CD4-positive, alpha-beta T cell (primary cell): ENCODE measurements around the gene NDUFA7. TPM values are rescaled to one million over a fixed set of nuclear protein-coding genes. Genes with fewer than 3 reads are reported as not detected.
"Not testable (repeated sequence)": the region's sequence is repeated elsewhere in the genome, so short reads cannot be mapped to it uniquely, and the experiment has no call there.

Experiments used
- ATAC-seq: fragments of 200-7000 bp; cut with Tn5 transposase; one replicate; pipeline ENCODE4 v1.10.0; 2022; ENCODE audit warnings: mild to moderate bottlenecking; ENCODE audit not compliant: poor library complexity
- CTCF ChIA-PET: fragments of 350-600 bp; sonication (Branson Sonifier 250); formaldehyde crosslinking; loops from one replicate; lab custom pipeline; 2021; ENCODE audit warnings: antibody characterized with exemption, inconsistent platforms; lab: Charles Lee
- POLR2A ChIA-PET: fragments of 350-600 bp; sonication (Branson Sonifier 250); formaldehyde crosslinking; loops from one replicate; lab custom pipeline; 2021; ENCODE audit warnings: antibody characterized with exemption, inconsistent platforms; lab: Charles Lee
- DNase-seq, 14 experiments: peaks; one replicate each; pipeline ENCODE4 v3.0.0-alpha.2; 2013 to 2020; ENCODE audit warnings: mixed read lengths in 2 of 14
- H3K27ac ChIP-seq, 2 donors: one replicate each; pipeline versions ENCODE4 v1.5.1 to v1.7.0; 2013; ENCODE audit warnings: low read length in 2 of 2, low read depth in 1 of 2, mild to moderate bottlenecking in 1 of 2
- H3K27me3 ChIP-seq, 2 experiments: 1 replicate in 1 of 2; 2 replicates in 1 of 2; pipeline versions ENCODE4 v1.6.1 to v1.7.0; 2013; ENCODE audit warnings: low read length in 2 of 2, control low read depth in 1 of 2, mild to moderate bottlenecking in 1 of 2, moderate library complexity in 1 of 2; ENCODE audit not compliant: insufficient read depth in 2 of 2, control insufficient read depth in 1 of 2
- H3K36me3 ChIP-seq: one replicate; pipeline ENCODE4 v1.6.1; 2013; ENCODE audit warnings: low read length, control low read depth; ENCODE audit not compliant: insufficient read depth
- H3K4me1 ChIP-seq: one replicate; pipeline ENCODE4 v1.6.1; 2013; ENCODE audit warnings: low read length, control low read depth; ENCODE audit not compliant: insufficient read depth
- H3K4me3 ChIP-seq: one replicate; pipeline ENCODE4 v1.5.1; 2013; ENCODE audit warnings: mild to moderate bottlenecking, low read length, moderate library complexity
- H3K9me3 ChIP-seq, 2 experiments: 1 replicate in 1 of 2; 2 replicates in 1 of 2; pipeline versions ENCODE4 v1.6.1 to v1.7.0; 2013; ENCODE audit warnings: low read length in 2 of 2, mild to moderate bottlenecking in 2 of 2, control low read depth in 1 of 2, moderate library complexity in 1 of 2; ENCODE audit not compliant: control insufficient read depth in 1 of 2, insufficient read depth in 1 of 2
- H3K27ac Mint-ChIP-seq: one replicate; pipeline ENCODE4 v1.8.0; 2020; ENCODE audit warnings: mixed read lengths
- H3K27me3 Mint-ChIP-seq: one replicate; pipeline ENCODE4 v1.8.0; 2021; ENCODE audit warnings: mixed read lengths
- H3K36me3 Mint-ChIP-seq: one replicate; pipeline ENCODE4 v1.8.0; 2021; ENCODE audit warnings: low read depth, mixed read lengths
- H3K4me1 Mint-ChIP-seq: one replicate; pipeline ENCODE4 v1.8.0; 2021; ENCODE audit warnings: low read depth, mixed read lengths
- H3K4me3 Mint-ChIP-seq: one replicate; pipeline ENCODE4 v1.8.0; 2020; ENCODE audit warnings: mild to moderate bottlenecking, mixed read lengths
- H3K9me3 Mint-ChIP-seq: one replicate; pipeline ENCODE4 v1.8.0; 2020; ENCODE audit warnings: mixed read lengths
- intact Hi-C, 2 experiments: fragments of 100-400 bp; cut with DNase I in 1 of 2; cut with micrococcal nuclease in 1 of 2; formaldehyde crosslinking; loops; one replicate each; pipeline versions ENCODE4 v1.15.1 to v1.9.0; 2023 to 2025; cut with DNase I, micrococcal nuclease
- total RNA-seq, 174 experiments: library from RNA in 2 of 174; stranded (reverse) in 2 of 174; gene quantifications; one replicate each; pipeline ENCODE4 v1.2.3 and lab custom pipeline; 2021 to 2026
- TF ChIP-seq, protein P1 (sequence below): fragments of 200-600 bp; IDR thresholded peaks from one replicate; pipeline ENCODE4 v1.8.0; 2022; ENCODE audit warnings: antibody characterized with exemption, mild to moderate bottlenecking

NDUFA7 gene
- total RNA-seq, 2 experiments from 2014 or later, result 42.0 to 42.7 TPM

DNA sequence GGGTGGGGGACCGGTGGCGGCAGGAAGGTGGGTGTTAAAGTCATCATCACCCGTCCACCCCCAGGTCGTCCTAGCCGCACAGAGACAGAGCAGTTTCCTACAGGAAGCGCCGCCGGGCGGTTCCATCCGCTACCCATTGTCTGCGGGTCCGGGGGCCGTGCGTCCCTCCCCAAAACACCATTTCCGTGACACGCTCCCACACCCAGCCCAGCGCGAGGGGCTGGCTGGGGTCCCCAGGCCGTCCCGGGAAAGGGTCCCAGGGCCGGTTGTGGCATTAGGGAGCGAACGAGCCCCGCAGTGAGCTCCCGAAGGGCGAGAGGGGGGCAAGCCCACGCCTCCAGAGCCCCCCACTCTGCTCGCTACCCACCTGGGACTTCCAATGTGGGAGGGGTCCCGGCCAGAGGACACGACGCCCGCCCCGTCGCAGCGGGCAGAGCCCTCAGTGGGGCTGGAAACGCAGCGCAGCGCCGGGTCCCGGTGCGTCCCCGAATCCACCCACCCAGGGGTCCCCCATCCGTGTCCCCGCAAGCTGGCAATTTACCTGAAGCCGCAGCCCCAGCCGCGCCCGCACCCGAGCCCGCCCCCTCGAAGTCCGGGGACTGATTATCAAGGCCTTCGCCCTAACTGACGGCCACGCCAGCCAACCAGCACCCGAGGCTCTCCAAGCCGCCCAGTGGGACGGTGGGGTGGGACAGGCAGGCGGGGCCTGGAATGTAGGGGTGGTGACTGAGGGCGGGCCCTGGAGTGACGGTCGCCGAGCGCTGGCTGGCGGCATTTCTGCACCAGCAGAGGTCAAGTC lies 21.7 kb upstream of the NDUFA7 start, which contains the start of gene KANK3:
TSS of gene KANK3 (minus strand) at position 579 of the 799 bp plus-strand sequence. CDS start 5,434 bp downstream, outside the sequence.
- Histone ChIP-seq H3K4me1 (peaks cover 21% of the 10 kb centered on the region), H3K27me3 (no peaks in the 10 kb centered on the region), H3K4me3 (peak within 1 kb of the TSS; percentile 83), H3K36me3 (no peaks in the 10 kb centered on the region), H3K27ac (peak within 1 kb of the TSS in 1 of 2 donors; percentile 40), H3K9me3 (no peaks in the 10 kb centered on the region)
- ATAC-seq, result peak; percentile 100
- POLR2A ChIA-PET, result interaction anchor here (0.7 to 2.4 kb wide), 4 partner anchors 21 to 299 kb away, joined by 3 to 7 read pairs (median 5); partner anchors contain the start of genes NDUFA7, RAB11B, RPS28 and ZNF414
- intact Hi-C loops, result no loop called here
- peak; percentile 83 to 96 (median 90) for DNase-seq
- Mint-ChIP-seq H3K4me3 (peak within 1 kb of the TSS; percentile 81), H3K4me1 (peaks cover 8% of the 10 kb centered on the region), H3K27ac (no peak within 1 kb of the TSS), H3K36me3 (no peaks in the 10 kb centered on the region), H3K9me3 (no peaks in the 10 kb centered on the region), H3K27me3 (peaks cover 17% of the 10 kb centered on the region)
- TF ChIP-seq, protein P1, sequence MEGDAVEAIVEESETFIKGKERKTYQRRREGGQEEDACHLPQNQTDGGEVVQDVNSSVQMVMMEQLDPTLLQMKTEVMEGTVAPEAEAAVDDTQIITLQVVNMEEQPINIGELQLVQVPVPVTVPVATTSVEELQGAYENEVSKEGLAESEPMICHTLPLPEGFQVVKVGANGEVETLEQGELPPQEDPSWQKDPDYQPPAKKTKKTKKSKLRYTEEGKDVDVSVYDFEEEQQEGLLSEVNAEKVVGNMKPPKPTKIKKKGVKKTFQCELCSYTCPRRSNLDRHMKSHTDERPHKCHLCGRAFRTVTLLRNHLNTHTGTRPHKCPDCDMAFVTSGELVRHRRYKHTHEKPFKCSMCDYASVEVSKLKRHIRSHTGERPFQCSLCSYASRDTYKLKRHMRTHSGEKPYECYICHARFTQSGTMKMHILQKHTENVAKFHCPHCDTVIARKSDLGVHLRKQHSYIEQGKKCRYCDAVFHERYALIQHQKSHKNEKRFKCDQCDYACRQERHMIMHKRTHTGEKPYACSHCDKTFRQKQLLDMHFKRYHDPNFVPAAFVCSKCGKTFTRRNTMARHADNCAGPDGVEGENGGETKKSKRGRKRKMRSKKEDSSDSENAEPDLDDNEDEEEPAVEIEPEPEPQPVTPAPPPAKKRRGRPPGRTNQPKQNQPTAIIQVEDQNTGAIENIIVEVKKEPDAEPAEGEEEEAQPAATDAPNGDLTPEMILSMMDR, result no peak
- CTCF ChIA-PET, result interaction anchor here (3.3 kb wide), 1 partner anchor 11 kb away, joined by 17 read pairs; no protein-coding TSS in a partner anchor

DNA sequence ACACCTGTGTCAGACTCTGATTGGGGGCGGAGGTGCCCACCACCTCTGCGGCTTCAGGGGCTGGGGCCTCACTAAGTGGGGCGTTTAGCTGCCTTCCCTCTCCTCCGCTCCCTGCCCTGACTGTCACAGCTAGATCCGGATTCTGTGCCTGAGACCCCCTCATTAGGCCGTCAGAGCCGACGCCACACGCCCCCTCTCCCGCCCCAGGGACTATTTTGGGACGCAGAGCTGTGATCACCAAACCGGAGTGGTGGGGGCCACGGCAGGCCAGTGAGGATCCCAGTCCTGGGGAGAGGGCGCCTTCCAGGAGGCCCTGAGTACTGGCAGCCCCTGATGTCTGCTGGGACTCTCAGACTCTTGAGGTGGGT lies 21.1 kb upstream of the NDUFA7 start:
- H3K9me3 ChIP-seq, result no peaks in the 10 kb centered on the region
- intact Hi-C loops, result no loop called here
- Mint-ChIP-seq H3K4me3 (peak overlapping the region; percentile 67), H3K36me3 (no peaks in the 10 kb centered on the region), H3K27ac (no peak overlapping the region), H3K27me3 (peaks cover 21% of the 10 kb centered on the region), H3K4me1 (peaks cover 8% of the 10 kb centered on the region), H3K9me3 (no peaks in the 10 kb centered on the region)
- H3K36me3 ChIP-seq, result no peaks in the 10 kb centered on the region
- peaks cover 0 to 3% of the 10 kb centered on the region in 2 experiments for H3K27me3 ChIP-seq
- ChIA-PET CTCF (no interaction called here), POLR2A (interaction anchor here (2.1 to 2.4 kb wide), 2 partner anchors 21 to 171 kb away, joined by 7 read pairs; partner anchors contain the start of genes NDUFA7, RPS28 and ZNF414)
- H3K27ac ChIP-seq, result no peak overlapping the region
- TF ChIP-seq, protein P1, result no peak
- DNase-seq (no peak), ATAC-seq (no peak)
- H3K4me3 ChIP-seq, result peak overlapping the region; percentile 83
- peaks cover 21% of the 10 kb centered on the region for H3K4me1 ChIP-seq

DNA sequence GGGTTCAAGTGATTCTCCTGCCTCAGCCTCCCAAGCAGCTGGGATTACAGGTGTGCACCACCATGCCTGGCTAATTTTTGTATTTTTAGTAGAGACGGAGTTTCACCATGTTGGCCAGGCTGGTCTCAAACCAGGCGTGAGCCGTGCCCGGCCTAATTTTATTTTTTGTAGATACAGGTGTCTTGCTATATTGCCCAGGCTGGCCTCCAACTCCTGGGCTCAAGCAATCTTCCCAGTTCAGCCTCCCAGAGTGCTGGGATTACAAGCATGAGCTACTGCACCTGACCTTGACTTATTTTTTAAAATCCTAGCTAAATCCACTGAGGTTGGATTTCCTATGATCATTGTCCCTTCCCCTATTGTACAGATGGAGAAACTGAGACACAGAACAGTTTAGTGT lies 20.3 kb upstream of the NDUFA7 start:
- H3K4me3 Mint-ChIP-seq, result peak overlapping the region; percentile 67
- ChIA-PET POLR2A (interaction anchor here (0.7 to 2.4 kb wide), 2 partner anchors 20 to 146 kb away, joined by 4 to 7 read pairs; partner anchors contain the start of genes NDUFA7 and RPS28), CTCF (interaction anchor here (1.3 kb wide), 1 partner anchor 12 kb away, joined by 3 read pairs; no protein-coding TSS in a partner anchor)
- H3K36me3 ChIP-seq, H3K9me3 Mint-ChIP-seq, H3K27ac Mint-ChIP-seq, H3K4me3 ChIP-seq, H3K36me3 Mint-ChIP-seq, H3K27ac ChIP-seq, H3K4me1 Mint-ChIP-seq, DNase-seq, intact Hi-C loops, H3K9me3 ChIP-seq, ATAC-seq, H3K27me3 ChIP-seq: not testable (repeated sequence)
- H3K27me3 Mint-ChIP-seq, result peaks cover 25% of the 10 kb centered on the region
- H3K4me1 ChIP-seq, result peaks cover 21% of the 10 kb centered on the region
